ENCODE data around the gene LRFN3. TPM values are rescaled to one million over a fixed set of nuclear protein-coding genes. Genes with fewer than 3 reads are reported as not detected.

LRFN3 gene
- total and polyA plus RNA-seq, 2 of the 13 experiments (the other 11 are each of a cell fraction or from before 2014, with no cell fraction given): 0.74 to 1.6 TPM

DNA sequence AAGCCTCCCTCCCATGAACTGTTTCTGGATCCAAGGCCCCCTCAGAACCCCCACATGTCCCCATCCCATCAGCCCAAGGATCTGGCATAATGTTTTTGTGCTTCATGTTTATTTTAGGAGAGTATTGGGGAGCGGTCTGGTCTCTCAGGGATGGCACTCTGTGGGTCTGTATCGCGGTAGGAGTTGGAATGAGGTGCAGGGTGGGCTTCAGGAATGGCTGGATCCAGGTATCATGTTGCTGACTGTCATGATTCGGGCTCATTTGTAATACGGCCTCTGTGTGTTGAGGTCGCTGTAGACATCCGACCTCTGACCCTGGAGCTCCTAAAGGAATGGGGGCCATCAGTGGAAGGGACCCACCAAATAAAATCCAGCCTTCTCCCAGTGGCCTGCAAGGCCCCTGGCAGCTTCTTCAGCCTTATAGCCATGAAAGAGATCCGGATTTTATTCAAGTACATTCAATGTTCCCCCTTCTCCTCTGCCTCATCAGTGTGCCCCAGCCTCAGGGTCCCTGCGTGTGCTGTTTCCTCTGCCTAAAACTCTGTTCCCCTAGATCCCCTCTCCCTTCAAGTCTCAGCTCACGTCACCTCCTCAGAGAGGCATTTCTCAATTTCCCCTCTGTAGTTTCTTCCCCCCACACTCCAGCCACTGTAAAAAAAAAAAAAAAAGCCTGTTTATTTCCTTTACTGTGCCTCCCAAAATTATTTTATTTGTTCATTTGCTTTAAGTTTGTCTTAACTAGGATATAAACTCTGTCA is 31.7 kb upstream of the LRFN3 start:
- WGBS (ENCODE audit: low lambda C conversion rate): 41% methylated on average over 10 of the region's 10 CpGs
- intact Hi-C loops (cut with micrococcal nuclease; ENCODE audit: unreplicated experiment) (loop anchor here (5.0 kb wide), 1 partner anchor 33 kb away; the partner anchor contains the start of gene LRFN3), in situ Hi-C loops (cut with HindIII; ENCODE audit: extremely low pct_ligation_motif_present, low pct_unique_long_range_greater_than_20kb) (no loop called here)
- ChIA-PET POLR2A (no interaction called here), CTCF (ENCODE audit: low intra/inter-chr PET ratio, low total read pairs) (no interaction called here)
- FAIRE-seq (no peak), DNase-seq (ENCODE audit: low spot score) (no peak), ATAC-seq (no peak)
- TF ChIP-seq MAF1 (CRISPR knock-in tag; IDR thresholded peaks at IDR 0.05; ENCODE audit: borderline replicate concordance) (no peak), ZNF329 (CRISPR knock-in tag; IDR thresholded peaks at IDR 0.05; ENCODE audit: low read depth) (peak; percentile 99), SALL1 (CRISPR knock-in tag; IDR thresholded peaks at IDR 0.05) (no peak), SCMH1 (CRISPR knock-in tag; IDR thresholded peaks at IDR 0.05; ENCODE audit: borderline replicate concordance) (no peak), GZF1 (CRISPR knock-in tag; IDR thresholded peaks at IDR 0.05) (no peak), XRCC5 (optimal IDR thresholded peaks at IDR 0.05; ENCODE audit: low read length) (no peak)
- no peak overlapping the region for H3K4me2 ChIP-seq (ENCODE audit: low read depth, low read length)
- H3K79me2 ChIP-seq (ENCODE audit: insufficient read depth, low read length): no peaks in the 10 kb centered on the region
- no TSS peak for BruUV-seq (replicated peaks)
- peaks cover 50% of the 10 kb centered on the region for H3K4me1 ChIP-seq (ENCODE audit: insufficient read depth, low read length)
- H2AFZ ChIP-seq (ENCODE audit: low read length): no peak overlapping the region
- H3K27ac ChIP-seq (ENCODE audit: extremely low read length, insufficient read depth, low read length): no peak overlapping the region
- no peaks in the 10 kb centered on the region for H3K36me3 ChIP-seq (replicated peaks in 1 of 2; ENCODE audit: control insufficient read depth in 1 of 2, insufficient read depth in 2 of 2, low read length in 2 of 2)
- H3K4me3 ChIP-seq (replicated peaks in 1 of 3; ENCODE audit: insufficient read depth in 1 of 3, low read depth in 2 of 3, low read length in 3 of 3): no peak overlapping the region
- H4K20me1 ChIP-seq (ENCODE audit: insufficient read depth, low read length): no peaks in the 10 kb centered on the region
- no peak overlapping the region for H3K9ac ChIP-seq (ENCODE audit: insufficient read depth, low read depth, low read length)
- peaks cover 0 to 15% of the 10 kb centered on the region in 2 experiments; a peak in 3 of 5 replicates for H3K27me3 ChIP-seq (ENCODE audit: control insufficient read depth in 1 of 2, insufficient read depth in 2 of 2, low read length in 2 of 2)
- no peaks in the 10 kb centered on the region for H3K9me3 ChIP-seq (ENCODE audit: low read length)

DNA sequence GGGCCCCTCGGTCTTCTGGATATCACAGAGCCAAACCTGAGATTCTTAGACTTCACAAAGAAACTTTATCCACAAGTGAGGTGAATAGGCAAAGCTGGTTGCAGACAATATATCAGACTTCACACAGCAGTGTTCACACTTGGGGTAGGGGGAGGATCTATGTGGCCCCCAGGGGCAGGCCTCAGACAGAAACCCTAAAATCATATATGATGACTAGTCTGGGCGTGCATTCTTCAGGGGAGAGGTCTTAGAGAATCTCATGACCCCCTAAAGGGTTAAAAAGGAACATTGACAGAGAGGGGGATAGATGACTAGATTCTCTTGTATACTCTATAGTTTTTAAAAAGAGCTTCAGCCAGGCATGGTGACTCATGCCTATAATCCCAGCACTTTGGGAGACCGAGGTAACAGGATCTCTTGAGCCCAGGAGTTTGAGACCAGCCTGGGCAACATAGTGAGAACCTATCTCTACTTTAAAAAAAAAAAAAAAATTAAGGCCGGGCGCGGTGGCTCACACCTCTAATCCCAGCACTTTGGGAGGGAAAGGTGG is 30.9 kb upstream of the LRFN3 start:
- whole genome bisulfite sequencing (ENCODE audit: low lambda C conversion rate): 49% methylated on average over 6 of the region's 6 CpGs
- TF ChIP-seq, protein P1, sequence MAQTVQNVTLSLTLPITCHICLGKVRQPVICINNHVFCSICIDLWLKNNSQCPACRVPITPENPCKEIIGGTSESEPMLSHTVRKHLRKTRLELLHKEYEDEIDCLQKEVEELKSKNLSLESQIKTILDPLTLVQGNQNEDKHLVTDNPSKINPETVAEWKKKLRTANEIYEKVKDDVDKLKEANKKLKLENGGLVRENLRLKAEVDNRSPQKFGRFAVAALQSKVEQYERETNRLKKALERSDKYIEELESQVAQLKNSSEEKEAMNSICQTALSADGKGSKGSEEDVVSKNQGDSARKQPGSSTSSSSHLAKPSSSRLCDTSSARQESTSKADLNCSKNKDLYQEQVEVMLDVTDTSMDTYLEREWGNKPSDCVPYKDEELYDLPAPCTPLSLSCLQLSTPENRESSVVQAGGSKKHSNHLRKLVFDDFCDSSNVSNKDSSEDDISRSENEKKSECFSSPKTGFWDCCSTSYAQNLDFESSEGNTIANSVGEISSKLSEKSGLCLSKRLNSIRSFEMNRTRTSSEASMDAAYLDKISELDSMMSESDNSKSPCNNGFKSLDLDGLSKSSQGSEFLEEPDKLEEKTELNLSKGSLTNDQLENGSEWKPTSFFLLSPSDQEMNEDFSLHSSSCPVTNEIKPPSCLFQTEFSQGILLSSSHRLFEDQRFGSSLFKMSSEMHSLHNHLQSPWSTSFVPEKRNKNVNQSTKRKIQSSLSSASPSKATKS (CRISPR knock-in tag; IDR thresholded peaks at IDR 0.05): no peak
- TF ChIP-seq SPEN (CRISPR knock-in tag; IDR thresholded peaks at IDR 0.05; ENCODE audit: low read depth) (no peak), ZNF446 (CRISPR knock-in tag; IDR thresholded peaks at IDR 0.05) (no peak), SRSF4 (IDR thresholded peaks at IDR 0.05; ENCODE audit: low read depth, low read length, poor library complexity, severe bottlenecking) (no peak), TEAD3 (CRISPR knock-in tag; optimal IDR thresholded peaks at IDR 0.05; ENCODE audit: borderline replicate concordance) (no peak), ZNF781 (CRISPR knock-in tag; IDR thresholded peaks at IDR 0.05; ENCODE audit: borderline replicate concordance, not compliant biosample characterization) (no peak), ZNF619 (CRISPR knock-in tag; IDR thresholded peaks at IDR 0.05) (no peak), PAF1 (CRISPR knock-in tag; IDR thresholded peaks at IDR 0.05) (no peak)
- TF ChIP-seq, protein P2, sequence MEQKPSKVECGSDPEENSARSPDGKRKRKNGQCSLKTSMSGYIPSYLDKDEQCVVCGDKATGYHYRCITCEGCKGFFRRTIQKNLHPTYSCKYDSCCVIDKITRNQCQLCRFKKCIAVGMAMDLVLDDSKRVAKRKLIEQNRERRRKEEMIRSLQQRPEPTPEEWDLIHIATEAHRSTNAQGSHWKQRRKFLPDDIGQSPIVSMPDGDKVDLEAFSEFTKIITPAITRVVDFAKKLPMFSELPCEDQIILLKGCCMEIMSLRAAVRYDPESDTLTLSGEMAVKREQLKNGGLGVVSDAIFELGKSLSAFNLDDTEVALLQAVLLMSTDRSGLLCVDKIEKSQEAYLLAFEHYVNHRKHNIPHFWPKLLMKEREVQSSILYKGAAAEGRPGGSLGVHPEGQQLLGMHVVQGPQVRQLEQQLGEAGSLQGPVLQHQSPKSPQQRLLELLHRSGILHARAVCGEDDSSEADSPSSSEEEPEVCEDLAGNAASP (CRISPR knock-in tag; IDR thresholded peaks at IDR 0.05; ENCODE audit: borderline replicate concordance): no peak

More for the DNA sequence above, 30.9 kb upstream of the LRFN3 start:
- ATAC-seq (no peak), FAIRE-seq (no peak), DNase-seq (ENCODE audit: low spot score) (no peak)
- Histone ChIP-seq H3K9me3 (ENCODE audit: low read length) (no peaks in the 10 kb centered on the region), H3K9ac (ENCODE audit: insufficient read depth, low read depth, low read length) (no peak overlapping the region), H3K4me3 (replicated peaks in 1 of 3; ENCODE audit: insufficient read depth in 1 of 3, low read depth in 2 of 3, low read length in 3 of 3) (no peak overlapping the region), H3K36me3 (replicated peaks in 1 of 2; ENCODE audit: control insufficient read depth in 1 of 2, insufficient read depth in 2 of 2, low read length in 2 of 2) (no peaks in the 10 kb centered on the region), H3K27me3 (ENCODE audit: control insufficient read depth in 1 of 2, insufficient read depth in 2 of 2, low read length in 2 of 2) (peaks cover 0 to 15% of the 10 kb centered on the region in 2 experiments; a peak in 3 of 5 replicates), H4K20me1 (ENCODE audit: insufficient read depth, low read length) (no peaks in the 10 kb centered on the region), H3K4me2 (ENCODE audit: low read depth, low read length) (no peak overlapping the region), H3K4me1 (ENCODE audit: insufficient read depth, low read length) (peaks cover 50% of the 10 kb centered on the region), H3K27ac (ENCODE audit: extremely low read length, insufficient read depth, low read length) (no peak overlapping the region), H2AFZ (ENCODE audit: low read length) (no peak overlapping the region), H3K79me2 (ENCODE audit: insufficient read depth, low read length) (no peaks in the 10 kb centered on the region)
- intact Hi-C loops (cut with micrococcal nuclease; ENCODE audit: unreplicated experiment): no loop called here
- POLR2A ChIA-PET: no interaction called here
- CTCF ChIA-PET (ENCODE audit: low intra/inter-chr PET ratio, low total read pairs): no interaction called here
- BruUV-seq (replicated peaks): no TSS peak
- in situ Hi-C loops (cut with HindIII; ENCODE audit: extremely low pct_ligation_motif_present, low pct_unique_long_range_greater_than_20kb): no loop called here

Measured in HepG2 (cell line).